Head of caudate nucleus (tissue), 42 donors: ENCODE measurements around the gene YIPF7.

Experiments used
- DNase-seq, 42 donors: peaks; one replicate each; pipeline versions ENCODE4 v3.0.0 to v3.0.0-alpha.2; 2020 to 2021; ENCODE audit warnings: mixed read lengths in 7 of 42
- intact Hi-C: fragments of 100-400 bp; cut with DNase I; formaldehyde crosslinking; loops from one replicate; pipeline ENCODE4 v1.15.0; 2022

Gene YIPF7

DNA sequence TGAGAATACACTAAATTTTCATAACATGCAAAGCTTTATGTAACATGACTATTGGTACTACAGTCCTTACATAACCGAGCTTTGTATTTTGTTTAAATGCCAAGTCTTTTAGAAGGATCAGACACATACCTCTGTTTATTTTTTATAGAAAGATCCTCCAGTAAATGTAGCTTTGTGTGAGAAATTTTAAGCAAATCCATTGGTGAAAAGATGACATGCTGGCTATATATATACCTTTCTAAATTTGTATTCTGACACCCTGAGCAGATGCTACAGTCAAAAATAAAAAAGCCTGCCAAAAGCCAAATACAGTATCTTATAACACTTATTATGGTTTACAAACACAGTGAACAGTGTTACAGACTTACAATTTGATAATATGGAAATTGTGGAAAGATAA is at the start of gene YIPF7:
Gene YIPF7 (minus strand): TSS at position 201 of the 400 bp plus-strand sequence. CDS start 1,525 bp downstream, outside the sequence.
- intact Hi-C loops: no loop called here
- no peak for DNase-seq

DNA sequence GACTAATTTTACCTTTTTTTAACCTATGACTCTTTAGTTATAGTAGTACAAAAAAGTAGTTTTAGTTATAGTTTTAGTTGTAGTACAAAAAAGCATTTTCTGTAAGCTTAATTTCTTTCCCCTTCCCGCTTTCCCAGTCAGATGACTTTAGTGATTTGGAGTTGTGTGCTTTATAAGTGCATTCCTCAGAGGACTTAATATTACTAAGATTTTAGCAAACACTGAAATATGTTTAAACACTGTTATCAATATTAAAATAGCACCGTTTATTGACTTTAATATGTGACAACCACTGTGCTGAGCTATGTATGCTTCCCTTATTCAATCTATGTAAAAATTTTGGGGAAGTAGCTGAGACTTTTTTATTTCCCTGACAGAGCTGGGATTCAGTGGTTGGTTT is 49.6 kb upstream of the YIPF7 start:
- intact Hi-C loops: no loop called here
- DNase-seq: no peak

DNA sequence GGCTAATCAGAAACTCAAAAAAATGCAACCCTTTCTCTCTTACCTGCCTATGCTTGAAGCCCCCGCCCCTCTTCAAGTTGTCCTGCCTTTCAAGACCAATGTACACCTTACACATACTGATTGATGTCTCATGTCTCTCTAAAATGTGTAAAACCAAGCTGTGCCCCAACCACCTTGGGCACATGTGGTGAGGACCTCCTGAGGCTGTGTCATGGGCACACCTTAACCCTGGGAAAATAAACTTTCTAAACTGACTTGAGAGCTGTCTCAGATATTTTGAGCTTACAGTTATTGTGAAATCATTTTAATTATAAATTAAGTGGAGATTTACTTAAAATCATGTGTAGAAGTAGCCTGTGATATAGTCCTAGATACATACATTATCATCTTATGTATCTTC is 49.0 kb upstream of the YIPF7 start:
- intact Hi-C loops: no loop called here
- no peak for DNase-seq

DNA sequence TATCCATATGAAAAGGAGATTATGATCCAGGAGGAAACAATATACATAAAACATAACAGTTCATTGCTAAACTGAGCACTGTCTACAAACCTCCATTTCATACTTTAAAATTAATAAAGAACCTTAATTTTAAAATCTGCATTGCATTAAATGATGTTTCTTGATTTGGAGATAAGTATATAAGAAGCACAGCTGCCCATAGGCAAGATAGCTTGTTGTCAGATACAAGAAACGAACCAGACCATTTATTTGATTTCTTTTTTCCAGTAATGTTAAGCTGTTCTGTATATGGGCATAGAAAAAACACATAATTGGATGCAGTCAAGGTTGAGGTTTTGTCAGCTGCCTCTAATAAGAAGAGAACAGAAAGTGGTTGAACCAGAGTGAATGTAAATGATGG is 33.2 kb upstream of the YIPF7 start:
- no peak for DNase-seq
- intact Hi-C loops: no loop called here

DNA sequence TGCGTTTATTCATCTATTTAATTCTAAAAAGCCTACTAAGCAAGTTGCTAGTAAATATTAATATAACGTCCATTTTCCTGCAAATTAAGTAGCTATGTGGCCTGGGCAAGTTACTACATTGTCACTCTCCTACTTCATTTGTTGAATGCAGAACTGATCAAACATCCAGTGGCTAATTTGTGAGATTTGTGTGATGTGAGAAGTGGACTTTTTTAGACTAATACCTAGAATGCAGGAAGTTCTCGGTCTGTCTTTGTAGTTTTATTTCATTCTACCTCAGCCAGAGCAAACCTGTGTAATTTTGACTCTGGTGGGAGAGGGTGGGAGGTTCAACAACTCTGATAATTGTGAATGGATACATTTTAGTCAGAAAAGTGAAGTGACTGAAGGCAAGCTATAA is 27.6 kb upstream of the YIPF7 start:
- intact Hi-C loops: no loop called here
- no peak for DNase-seq

DNA sequence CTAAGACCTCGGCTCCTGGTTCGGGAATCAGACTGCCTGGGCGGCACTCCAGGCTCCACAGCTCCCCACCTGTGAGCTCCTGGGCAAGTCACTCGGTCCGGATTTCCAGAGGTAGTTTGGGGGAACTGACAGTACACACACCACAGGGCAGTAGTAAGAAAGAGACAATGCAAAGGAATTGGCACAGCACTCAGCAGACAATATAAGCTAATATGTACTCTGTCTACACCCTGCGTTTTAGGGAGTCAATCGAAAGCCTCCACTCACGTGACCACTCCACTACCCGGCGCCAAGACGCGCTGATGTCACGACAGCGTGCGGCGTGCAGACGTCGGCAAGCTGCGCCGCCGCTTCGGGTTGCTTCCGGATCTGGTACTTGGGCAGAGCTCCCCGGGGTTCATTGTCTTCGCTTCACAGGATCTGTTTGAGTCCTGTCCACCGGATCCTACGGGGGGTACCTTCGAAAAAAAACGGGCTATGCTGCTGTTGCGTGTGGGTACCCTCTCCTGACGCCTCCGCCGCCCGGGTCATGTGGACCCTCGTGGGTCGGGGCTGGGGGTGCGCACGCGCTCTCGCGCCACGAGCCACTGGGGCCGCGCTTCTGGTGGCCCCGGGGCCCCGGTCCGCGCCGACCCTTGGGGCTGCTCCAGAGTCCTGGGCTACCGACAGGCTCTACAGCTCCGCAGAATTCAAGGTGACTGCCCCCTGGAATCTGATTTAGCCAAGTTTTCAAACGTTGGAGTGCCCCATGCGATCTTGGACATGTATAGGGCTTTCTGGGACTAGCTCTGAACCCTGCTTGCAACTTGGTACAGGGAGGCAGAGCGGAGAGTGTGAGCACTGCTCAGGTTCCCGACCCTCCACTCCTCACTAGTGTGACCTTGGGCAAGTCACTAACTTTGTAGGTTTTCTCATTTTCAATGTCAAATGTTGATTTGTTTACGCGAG is 26.9 kb upstream of the YIPF7 start, which contains the start of gene GUF1:
Gene GUF1 (plus strand): TSS at position 327 of the 948 bp plus-strand sequence. CDS start 203 bp downstream, at position 530.
- intact Hi-C loops: no loop called here
- peak; percentile 83 to 96 (median 91) for DNase-seq

DNA sequence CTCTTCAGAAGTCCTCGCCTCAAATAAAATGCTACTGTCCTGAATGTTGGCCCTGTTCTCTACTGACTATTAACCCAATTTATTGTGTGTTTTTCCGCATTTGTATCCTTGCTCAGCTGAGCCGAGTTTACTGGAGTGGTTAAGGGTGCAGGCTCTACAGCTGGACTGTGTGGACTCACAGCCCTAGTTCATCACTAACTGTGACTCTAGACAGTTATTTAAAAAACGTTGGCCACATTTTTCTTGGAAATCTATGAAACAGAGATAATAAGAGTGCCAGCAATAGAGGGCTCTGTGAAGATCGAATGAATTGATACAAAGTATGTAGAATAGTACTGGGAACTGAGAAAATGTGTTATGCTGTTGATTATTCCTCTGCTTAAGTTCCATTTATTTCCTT is 23.9 kb upstream of the YIPF7 start:
- intact Hi-C loops: no loop called here
- DNase-seq: no peak

DNA sequence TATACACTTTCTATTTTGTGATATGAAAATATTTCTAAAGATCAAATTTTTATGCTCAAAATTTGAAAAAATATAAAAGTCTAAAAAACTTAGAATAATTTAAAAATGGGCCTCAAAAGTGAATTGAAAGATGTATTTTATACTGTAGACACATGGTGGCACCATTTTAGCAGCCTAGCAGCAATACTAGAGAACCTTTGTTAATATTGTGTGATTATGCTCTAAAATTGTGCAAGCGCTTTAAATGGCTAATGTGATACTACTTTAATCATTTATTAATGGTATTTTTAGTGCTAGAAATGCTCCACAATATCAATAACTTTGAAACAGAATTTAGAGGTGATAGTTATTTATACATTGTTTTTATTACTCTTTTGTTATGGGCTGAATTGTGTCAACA is 23.0 kb upstream of the YIPF7 start:
- intact Hi-C loops: no loop called here
- peak in 2 of 42 donors; percentile 16 to 39 for DNase-seq

DNA sequence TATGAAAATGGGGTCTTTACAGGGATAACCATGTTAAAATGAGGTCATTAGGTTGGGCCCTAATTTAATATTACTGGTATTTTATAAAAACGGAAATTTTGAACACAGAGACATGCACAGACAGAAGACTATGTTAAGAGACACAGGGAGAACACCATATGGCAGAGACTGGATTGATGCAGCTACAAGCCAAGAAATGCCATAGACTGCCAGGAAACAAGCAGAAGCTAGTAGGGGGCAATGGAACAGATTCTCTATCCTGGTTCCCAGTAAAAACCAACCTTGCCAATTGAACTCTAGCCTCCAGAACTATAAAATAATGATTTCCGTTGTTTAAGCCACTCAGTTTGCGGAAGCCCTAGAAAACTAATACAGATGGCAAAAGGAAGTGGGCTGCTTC is 20.2 kb upstream of the YIPF7 start:
- no peak for DNase-seq
- intact Hi-C loops: no loop called here

DNA sequence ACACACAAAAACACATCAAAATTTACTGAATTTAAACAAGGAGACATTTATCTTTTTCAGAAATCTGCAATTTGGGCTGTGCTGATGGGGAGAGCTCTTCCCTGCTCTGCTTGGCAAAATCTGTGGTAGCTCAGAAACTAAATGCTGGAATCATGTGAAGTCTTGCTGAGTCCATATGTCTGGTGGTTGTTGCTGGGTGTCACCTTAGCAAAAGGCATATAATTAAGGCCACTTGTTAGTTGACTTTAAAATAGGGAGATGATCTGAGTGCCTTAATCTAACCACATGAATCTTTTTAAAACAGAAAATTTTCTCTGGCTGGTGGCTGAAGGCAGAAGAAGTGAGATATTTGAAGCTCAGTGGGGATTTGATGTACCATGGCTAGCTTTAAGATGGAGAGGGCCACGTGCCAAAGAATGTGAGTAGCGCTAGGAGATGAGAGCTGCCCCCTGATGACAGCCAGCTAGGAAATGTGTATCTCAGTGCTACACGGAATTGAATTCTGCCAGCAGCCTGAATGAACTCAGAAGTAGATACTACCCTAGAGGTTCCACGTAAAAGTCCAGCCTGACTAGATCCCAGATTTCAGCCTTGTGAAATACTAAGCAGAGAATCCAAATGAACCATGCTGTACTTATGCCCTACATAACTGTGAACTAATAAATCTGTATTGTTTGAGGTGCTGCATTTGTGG is 19.2 kb upstream of the YIPF7 start:
- DNase-seq: no peak
- intact Hi-C loops: no loop called here

DNA sequence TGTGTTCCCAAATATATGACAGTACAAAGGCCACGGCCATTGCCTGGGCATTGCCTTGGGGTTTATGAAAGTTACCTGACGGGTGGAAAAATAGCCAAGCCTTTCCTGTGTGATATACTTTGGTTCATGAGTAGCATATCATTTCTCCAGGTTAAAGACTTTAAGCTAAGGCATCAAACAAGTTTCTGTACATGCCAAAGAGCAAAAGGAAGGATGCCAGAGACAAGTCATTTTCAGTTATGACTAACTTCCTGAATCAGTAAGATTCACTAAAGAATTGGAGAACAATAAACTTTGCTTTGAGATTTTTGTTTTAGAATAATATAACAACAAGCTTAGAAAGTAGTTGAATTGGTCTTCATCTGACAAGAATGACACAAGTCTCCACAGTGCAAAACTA is 17.1 kb upstream of the YIPF7 start:
- intact Hi-C loops: no loop called here
- DNase-seq: no peak

DNA sequence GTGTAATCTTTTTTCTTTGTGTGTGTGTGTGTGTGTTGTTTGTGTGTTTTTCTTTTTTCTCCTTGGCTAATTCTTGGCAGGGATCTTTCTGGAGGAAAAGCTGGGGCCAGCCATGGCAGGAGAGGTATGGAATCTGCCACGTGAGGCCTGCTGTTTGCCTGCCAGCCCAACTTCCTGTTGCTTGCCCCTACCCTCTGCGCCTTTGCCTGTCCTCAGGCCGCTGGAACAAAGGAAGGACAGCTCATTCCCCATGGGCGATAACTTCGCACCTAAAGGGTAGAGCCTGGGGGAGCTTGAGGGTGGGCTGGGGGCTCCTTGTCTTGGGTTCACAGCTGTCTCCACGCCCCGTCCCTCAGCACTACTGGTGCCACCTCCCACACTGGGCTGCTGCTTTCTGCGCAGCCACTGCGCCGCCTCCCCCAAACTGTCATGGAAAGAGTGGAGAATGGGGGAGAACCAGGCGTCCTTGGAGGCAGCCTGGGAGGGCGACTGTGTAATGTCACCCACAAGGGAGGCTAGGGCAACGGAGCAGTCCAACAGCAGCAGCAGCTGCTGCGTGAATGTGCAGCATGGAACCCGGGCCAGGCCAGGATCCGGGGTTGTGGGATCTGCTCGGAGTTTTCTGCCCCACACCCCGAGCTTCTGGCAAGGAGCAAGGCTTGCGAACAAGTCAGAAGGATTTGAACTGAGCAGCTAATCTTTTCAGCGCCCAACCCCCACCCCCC is 12.3 kb upstream of the YIPF7 start:
- intact Hi-C loops: no loop called here
- DNase-seq: no peak

DNA sequence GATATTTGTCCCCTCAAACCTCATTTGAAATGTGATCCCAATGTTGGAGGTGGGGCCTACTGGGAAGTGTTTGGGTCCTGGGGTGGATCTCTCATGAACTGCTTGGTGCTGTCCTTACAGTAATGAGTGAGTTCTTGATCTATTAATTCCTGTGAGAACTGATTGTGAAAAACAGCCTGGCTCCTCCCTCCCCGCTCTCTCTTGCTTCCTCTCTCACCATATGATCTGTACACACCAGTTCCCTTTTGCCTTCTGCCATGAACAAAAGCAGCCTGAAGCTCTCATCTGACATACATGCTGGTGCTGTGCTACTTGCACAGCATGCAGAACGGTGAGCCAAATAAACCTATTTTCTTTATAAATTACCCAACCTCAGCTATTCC is 11.2 kb upstream of the YIPF7 start:
- DNase-seq: no peak
- intact Hi-C loops: no loop called here

DNA sequence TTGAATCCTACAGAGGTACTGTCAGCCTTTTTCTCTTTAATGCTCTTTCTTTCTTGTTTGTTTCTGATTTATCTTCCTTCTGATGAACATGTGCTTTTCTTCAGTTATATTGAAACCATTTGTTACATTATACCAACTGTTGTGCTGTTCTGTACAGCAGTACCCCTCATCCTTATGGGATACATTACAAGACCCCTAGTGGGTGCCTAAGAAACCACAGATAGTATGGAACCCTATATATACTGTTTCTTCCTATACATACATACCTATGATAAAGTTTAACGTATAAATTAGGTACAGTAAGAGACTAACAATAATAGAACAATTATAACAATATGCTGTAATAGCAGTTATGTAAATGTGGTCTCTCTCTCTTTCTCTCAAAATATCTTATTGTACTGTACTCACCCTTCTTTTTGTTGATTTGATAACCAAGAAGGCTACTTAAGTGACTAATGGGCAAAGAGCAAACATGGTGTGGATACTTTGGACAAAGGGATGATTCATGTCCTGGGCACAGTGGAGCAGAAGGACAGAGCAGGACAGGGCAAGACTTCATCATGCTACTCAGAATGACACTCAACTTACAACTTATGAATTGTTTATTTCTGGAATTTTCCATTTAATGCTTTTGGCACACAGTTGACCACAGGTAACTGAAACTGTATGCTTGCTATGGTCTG is 10.7 kb upstream of the YIPF7 start:
- no peak for DNase-seq
- intact Hi-C loops: no loop called here

DNA sequence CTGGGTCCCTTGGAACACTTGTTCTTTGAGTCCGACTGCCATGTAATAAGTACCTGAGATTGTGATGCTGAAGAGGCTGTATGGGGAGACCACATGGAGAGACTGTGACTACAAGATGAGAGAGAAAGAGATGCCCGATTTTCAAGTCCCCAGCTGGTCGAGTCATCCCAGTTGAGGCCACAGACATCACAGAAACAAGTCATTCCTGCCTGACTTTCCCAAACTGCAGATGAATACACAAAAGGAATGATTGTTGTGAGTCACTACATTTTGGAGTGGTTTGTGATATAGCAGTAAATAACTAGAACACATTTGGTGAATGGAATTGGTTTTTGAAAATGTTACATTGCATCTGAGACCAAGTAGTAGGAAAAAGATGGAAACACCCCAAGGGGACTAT is 9.0 kb upstream of the YIPF7 start:
- intact Hi-C loops: no loop called here
- no peak for DNase-seq

DNA sequence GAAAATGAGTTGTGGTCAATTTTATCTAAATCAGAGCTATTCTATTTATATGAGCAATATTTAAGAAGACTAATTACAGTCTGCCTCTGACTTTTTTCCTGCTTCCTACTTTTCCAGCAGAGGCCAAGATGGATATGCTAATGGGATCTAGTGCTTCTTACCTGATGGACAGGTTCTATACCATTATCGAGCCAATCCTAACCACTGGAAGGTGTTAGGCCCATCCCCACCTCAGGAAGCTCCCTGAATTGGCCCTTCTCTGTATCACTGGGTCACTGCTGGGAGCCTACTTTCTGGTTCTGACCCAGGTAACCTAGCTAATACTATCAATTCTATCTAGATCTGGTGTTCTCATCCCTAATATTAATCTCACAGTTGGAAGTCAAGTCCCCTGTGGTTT is 577 bp upstream of the YIPF7 start:
- intact Hi-C loops: no loop called here
- DNase-seq: no peak

DNA sequence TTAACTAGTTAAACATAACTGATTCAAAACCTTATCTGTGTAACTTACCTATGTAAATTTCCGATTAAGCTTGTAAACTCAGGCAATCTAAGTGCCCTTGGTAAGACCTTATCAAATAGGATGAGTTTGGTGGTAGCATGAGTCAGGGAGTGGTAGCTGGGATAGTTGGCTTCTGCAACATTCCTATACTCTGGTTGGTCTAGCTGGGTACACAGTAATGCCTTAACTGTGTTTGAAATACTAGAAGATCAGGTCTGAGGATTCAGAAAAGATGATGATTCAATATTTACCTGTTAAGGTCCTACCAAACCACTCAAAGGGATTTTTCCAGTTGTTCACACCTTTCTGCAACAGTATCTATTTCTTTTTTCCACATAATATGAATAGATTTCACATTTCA is 5.3 kb downstream of the YIPF7 start:
- intact Hi-C loops: no loop called here
- no peak for DNase-seq

DNA sequence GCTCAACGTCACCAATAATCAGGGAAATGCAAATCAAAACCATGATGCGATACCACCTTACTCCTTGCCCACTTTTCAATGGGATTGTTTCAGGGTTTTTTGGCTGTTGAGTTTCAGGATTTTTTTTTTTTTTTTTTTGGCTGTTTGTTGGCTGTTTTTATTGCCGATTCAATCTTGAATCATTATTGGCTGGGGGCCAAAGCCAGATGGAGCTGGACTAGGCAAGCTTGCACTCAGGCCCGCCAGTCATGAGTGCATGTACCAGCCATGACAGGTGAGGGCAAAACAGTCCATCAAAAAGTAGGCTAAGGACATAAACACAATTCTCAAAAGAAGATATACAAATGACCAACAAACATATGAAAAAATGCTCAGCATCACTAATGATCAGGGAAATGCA is 13.3 kb downstream of the YIPF7 start:
- intact Hi-C loops: no loop called here
- peak in 1 of 42 donors; percentile 6 for DNase-seq

DNA sequence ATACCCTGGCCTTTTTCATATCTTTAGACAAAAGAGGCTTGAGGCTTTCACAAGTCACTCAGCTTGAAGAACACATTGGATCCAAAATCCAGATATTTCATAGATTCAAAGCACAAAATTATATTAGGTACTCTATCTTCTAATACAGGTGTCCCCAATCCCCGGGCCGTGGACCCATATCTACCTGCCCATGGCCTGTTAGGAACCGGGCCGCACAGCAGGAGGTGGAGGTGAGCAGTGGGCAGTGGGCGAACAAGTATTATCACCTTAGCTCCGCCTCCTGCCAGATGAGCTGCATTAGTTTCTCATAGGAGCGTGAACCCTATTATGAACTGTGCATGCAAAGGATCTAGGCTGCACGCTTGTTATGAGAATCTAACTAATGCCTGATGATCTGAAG is 18.7 kb downstream of the YIPF7 start:
- no peak for DNase-seq
- intact Hi-C loops: no loop called here
